PC-9 (cell line): Measurements from ENCODE around the gene SCYGR7. TPM values are rescaled to one million over a fixed set of nuclear protein-coding genes. Genes with fewer than 3 reads are reported as not detected.
A peak's percentile ranks its signal among the peaks of the same experiment; 100 is the strongest.
"Not testable (repeated sequence)": the region's sequence is repeated elsewhere in the genome, so short reads cannot be mapped to it uniquely, and the experiment has no call there.

ENCODE experiments used
- BruUV-seq: library from RNA; stranded (reverse); fragments of 400-500 nt; replicated peaks from 2 replicates; lab custom pipeline; 2021; lab: Mats Ljungman, UMichigan
- CTCF ChIA-PET: fragments of 300-600 bp; sonication (Branson Sonifier 250); formaldehyde crosslinking; loops from one replicate; lab custom pipeline; 2022; ENCODE audit warnings: antibody characterized with exemption; lab: Charles Lee
- POLR2A ChIA-PET: fragments of 300-600 bp; sonication (Branson Sonifier 250); formaldehyde crosslinking; loops from one replicate; lab custom pipeline; 2022; ENCODE audit warnings: antibody characterized with exemption; ENCODE audit not compliant: unreplicated experiment; lab: Charles Lee
- DNase-seq, 2 experiments: peaks; one replicate each; pipeline versions ENCODE4 v3.0.0 to v3.0.0-alpha.2; 2015 to 2022; ENCODE audit warnings: mixed read lengths in 1 of 2
- H2AFZ ChIP-seq: fragments of 200-600 bp; sonication (generic); 2 replicates; pipeline ENCODE4 v1.8.1; 2017; ENCODE audit warnings: antibody characterized with exemption
- H3F3A ChIP-seq: fragments of 200-600 bp; sonication (generic); 2 replicates; pipeline ENCODE4 v1.8.1; 2017; ENCODE audit warnings: antibody characterized with exemption, mild to moderate bottlenecking, low read depth; ENCODE audit not compliant: insufficient read depth
- H3K27ac ChIP-seq: fragments of 200-600 bp; sonication (generic); 2 replicates; pipeline ENCODE4 v1.6.1; 2016; ENCODE audit warnings: mixed run types
- H3K27me3 ChIP-seq: fragments of 200-600 bp; sonication (generic); 2 replicates; pipeline ENCODE4 v1.6.1; 2016; ENCODE audit warnings: low read depth, mixed run types; ENCODE audit not compliant: insufficient read depth
- H3K36me3 ChIP-seq: fragments of 200-600 bp; sonication (generic); 2 replicates; pipeline ENCODE4 v1.6.1; 2016; ENCODE audit warnings: low read depth, mixed run types
- H3K4me1 ChIP-seq: fragments of 200-600 bp; sonication (generic); replicated peaks from 2 replicates; pipeline ENCODE4 v1.6.1; 2016; ENCODE audit warnings: mixed run types; ENCODE audit not compliant: insufficient read depth
- H3K4me2 ChIP-seq: fragments of 200-600 bp; sonication (generic); 2 replicates; pipeline ENCODE4 v1.6.1; 2017; ENCODE audit warnings: mixed run types
- H3K4me3 ChIP-seq: fragments of 200-600 bp; sonication (generic); 2 replicates; pipeline ENCODE4 v1.6.1; 2016; ENCODE audit warnings: mixed run types
- H3K79me2 ChIP-seq: fragments of 200-600 bp; sonication (generic); 2 replicates; pipeline ENCODE4 v1.6.1; 2017; ENCODE audit warnings: low read depth, mixed run types
- H3K9me2 ChIP-seq: fragments of 200-600 bp; sonication (generic); 2 replicates; pipeline ENCODE4 v1.8.1; 2017; ENCODE audit warnings: mild to moderate bottlenecking; ENCODE audit not compliant: insufficient read depth
- H3K9me3 ChIP-seq: fragments of 200-600 bp; sonication (generic); 2 replicates; pipeline ENCODE4 v1.8.1; 2016; ENCODE audit warnings: low read depth; ENCODE audit not compliant: insufficient read depth
- H4K20me1 ChIP-seq: fragments of 200-600 bp; sonication (generic); 2 replicates; pipeline ENCODE4 v1.8.1; 2017; ENCODE audit not compliant: insufficient read depth
- CTCF ChIP-seq: fragments of 200-600 bp; sonication (generic); conservative IDR thresholded peaks from 2 replicates; pipeline ENCODE4 v1.6.1; 2017; ENCODE audit warnings: mixed run types, antibody characterized with exemption, mild to moderate bottlenecking, moderate library complexity
- EZH2 ChIP-seq: fragments of 200-600 bp; sonication (generic); IDR thresholded peaks from 2 replicates; pipeline ENCODE4 v1.8.0; 2017; ENCODE audit warnings: antibody characterized with exemption, low read depth
- intact Hi-C: fragments of 100-400 bp; cut with micrococcal nuclease; formaldehyde crosslinking; loops from one replicate; pipeline ENCODE4 v1.10.0; 2022; ENCODE audit not compliant: unreplicated experiment
- total RNA-seq: library from RNA; stranded (reverse); gene quantifications from 2 replicates; pipeline ENCODE4 v1.2.3, GENCODE V29; 2021

SCYGR7 gene
- total RNA-seq, 1 experiment from 2014 or later: not detected

DNA sequence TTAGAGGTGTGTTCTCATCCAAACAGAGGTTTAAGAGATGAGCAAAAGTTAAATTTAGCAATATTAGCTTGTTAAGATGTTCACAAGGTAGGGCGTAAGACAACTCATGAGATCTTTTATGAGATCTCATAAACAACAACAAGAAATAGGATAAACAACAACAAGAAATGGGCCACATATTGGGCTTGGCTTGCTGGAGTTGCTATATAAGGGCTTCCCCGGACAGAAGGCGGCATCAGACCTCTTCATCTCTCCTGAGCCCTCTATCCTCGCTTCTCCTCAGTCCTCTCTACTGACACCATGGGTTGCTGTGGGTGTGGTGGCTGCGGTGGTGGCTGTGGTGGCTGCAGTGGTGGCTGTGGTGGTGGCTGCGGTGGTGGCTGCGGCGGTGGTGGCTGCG is 17.5 kb downstream of the SCYGR7 start, which contains the start of gene SCYGR8:
TSS of gene SCYGR8 (plus strand) at position 301 of the 400 bp plus-strand sequence. CDS start at position 301, 0 bp downstream.
- BruUV-seq: no TSS peak
- Histone ChIP-seq H3K4me3 (no peak within 1 kb of the TSS), H3K27me3 (no peaks in the 10 kb centered on the region), H3K79me2 (no peaks in the 10 kb centered on the region), H4K20me1 (no peaks in the 10 kb centered on the region), H2AFZ (no peak within 1 kb of the TSS), H3K4me2 (no peak within 1 kb of the TSS), H3K9me3 (no peaks in the 10 kb centered on the region), H3K27ac (no peak within 1 kb of the TSS), H3K36me3 (no peaks in the 10 kb centered on the region), H3F3A (no peaks in the 10 kb centered on the region), H3K4me1 (no peaks in the 10 kb centered on the region), H3K9me2 (no peaks in the 10 kb centered on the region)
- TF ChIP-seq CTCF (no peak), EZH2 (no peak)
- DNase-seq: no peak
- CTCF ChIA-PET: no interaction called here
- POLR2A ChIA-PET: no interaction called here
- intact Hi-C loops: no loop called here

DNA sequence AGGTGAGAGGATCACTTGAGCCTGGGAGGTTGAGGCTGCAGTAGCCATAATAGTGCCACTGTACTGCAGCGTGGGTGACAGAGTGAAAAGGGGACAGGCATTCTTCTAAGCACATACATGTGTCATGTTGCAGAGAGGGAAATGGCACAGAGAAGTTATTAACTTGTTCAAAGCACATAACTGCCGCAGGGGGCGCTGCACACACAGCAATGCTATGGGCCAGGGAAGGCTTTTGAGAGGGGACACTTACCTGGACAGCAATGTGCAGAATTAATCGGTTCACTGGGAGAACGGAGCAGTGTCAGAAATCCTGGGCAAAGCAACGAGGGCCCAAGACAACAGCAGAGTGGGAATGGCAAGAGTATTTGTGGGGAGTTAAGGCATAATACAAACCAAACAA is 19.9 kb downstream of the SCYGR7 start:
- DNase-seq: no peak
- intact Hi-C loops: no loop called here
- CTCF ChIA-PET: no interaction called here

DNA sequence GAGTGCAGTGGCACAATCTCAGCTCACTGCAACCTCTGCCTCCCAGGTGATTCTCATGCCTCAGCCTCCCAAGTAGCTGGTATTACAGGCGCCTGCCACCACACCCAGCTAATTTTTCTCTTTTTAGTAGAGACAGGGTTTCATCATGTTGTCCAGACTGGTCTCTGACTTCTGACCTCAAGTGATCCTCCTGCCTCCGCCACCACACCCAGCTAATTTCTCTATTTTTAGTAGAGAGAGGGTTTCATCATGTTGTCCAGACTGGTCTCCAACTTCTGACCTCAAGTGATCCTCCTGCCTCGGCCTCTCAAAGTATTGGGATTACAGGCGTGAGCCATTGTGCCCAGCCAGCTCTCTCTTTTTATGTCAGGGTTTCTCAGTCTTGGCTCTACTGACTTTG is 28.1 kb downstream of the SCYGR7 start:
- H3K79me2 ChIP-seq, POLR2A ChIA-PET, H2AFZ ChIP-seq, DNase-seq, H3K36me3 ChIP-seq, H3F3A ChIP-seq, H3K9me2 ChIP-seq, H3K27ac ChIP-seq, H4K20me1 ChIP-seq, H3K4me1 ChIP-seq, H3K4me2 ChIP-seq, H3K9me3 ChIP-seq, intact Hi-C loops, H3K27me3 ChIP-seq, H3K4me3 ChIP-seq, BruUV-seq: not testable (repeated sequence)
- CTCF ChIA-PET: interaction anchor here (0.7 to 1.2 kb wide), 2 partner anchors 10 to 1082 kb away, joined by 3 to 11 read pairs; no protein-coding TSS in a partner anchor

More for the DNA sequence above, 19.9 kb downstream of the SCYGR7 start:
- H3K4me1 ChIP-seq: no peaks in the 10 kb centered on the region
- no peak for TF ChIP-seq EZH2
- no peak overlapping the region for H3K27ac ChIP-seq
- no peaks in the 10 kb centered on the region for H3K36me3 ChIP-seq
- no peaks in the 10 kb centered on the region for H3F3A ChIP-seq
- H4K20me1 ChIP-seq: no peaks in the 10 kb centered on the region
- H2AFZ ChIP-seq: no peak overlapping the region
- H3K79me2 ChIP-seq: no peaks in the 10 kb centered on the region
- no peak overlapping the region for H3K4me3 ChIP-seq
- BruUV-seq: no TSS peak
- H3K9me2 ChIP-seq: no peaks in the 10 kb centered on the region
- no peaks in the 10 kb centered on the region for H3K9me3 ChIP-seq
- no peak overlapping the region for H3K4me2 ChIP-seq
- no peaks in the 10 kb centered on the region for H3K27me3 ChIP-seq
- POLR2A ChIA-PET: no interaction called here

DNA sequence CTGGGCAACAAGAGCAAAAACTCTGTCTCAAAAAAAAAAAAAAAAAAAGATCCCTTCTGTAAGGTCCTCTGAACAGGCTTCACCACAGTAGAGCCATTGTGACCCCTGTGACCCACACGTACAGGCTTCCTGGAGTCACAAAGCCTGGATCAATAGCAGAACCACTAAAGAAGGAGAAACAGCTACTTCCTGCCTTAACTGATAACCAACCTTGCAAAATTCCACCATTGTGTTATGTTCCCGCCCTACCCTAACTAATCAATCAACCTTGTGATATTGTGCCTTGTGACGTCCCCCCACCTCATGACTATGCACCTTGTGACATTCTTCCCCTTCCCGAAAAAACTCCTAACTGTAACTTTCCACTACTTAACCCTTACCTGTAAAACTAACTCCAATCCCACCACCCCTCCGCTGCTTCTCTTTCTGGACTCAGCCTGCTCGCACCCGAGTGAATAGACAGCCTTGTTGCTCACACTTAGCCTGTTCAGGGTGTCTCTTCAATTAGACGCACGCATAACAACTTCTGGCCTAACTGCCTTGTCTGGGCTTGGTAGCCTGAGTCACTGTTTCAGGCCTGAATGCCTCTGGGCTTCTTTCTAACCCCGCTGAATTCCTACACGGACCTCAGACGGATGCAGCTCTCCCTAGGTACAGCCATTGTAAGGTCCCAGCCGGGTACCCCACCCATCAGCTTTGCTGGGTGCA is 31.4 kb downstream of the SCYGR7 start:
- Histone ChIP-seq H2AFZ (no peak overlapping the region), H3K27ac (no peak overlapping the region), H3K79me2 (no peaks in the 10 kb centered on the region), H3K4me1 (no peaks in the 10 kb centered on the region), H3K4me2 (no peak overlapping the region), H3K27me3 (no peaks in the 10 kb centered on the region), H4K20me1 (no peaks in the 10 kb centered on the region), H3K36me3 (no peaks in the 10 kb centered on the region), H3K4me3 (no peak overlapping the region), H3K9me3 (no peaks in the 10 kb centered on the region), H3F3A (peaks cover 6% of the 10 kb centered on the region; the same call in 1 of the 2 replicates), H3K9me2 (no peaks in the 10 kb centered on the region)
- intact Hi-C loops: loop anchor here (10.0 kb wide), 1 partner anchor 185 kb away; no protein-coding TSS in a partner anchor
- TF ChIP-seq EZH2 (no peak), CTCF (no peak)
- POLR2A ChIA-PET: no interaction called here
- CTCF ChIA-PET: no interaction called here
- no TSS peak for BruUV-seq
- peak in 1 of 2 experiments; percentile 28 for DNase-seq
